K562 (cell line): ENCODE data around the gene FARSA. TPM values are rescaled to one million over a fixed set of nuclear protein-coding genes. Genes with fewer than 3 reads are reported as not detected.
A peak's percentile ranks its signal among the peaks of the same experiment; 100 is the strongest.

Source experiments
- CC2D1A ChIP-seq: fragments of 450-650 bp; IDR thresholded peaks from 2 replicates; pipeline ENCODE4 v1.6.1; 2017; ENCODE audit warnings: mild to moderate bottlenecking
- E2F3 ChIP-seq: fragments of 250-450 bp; sonication (Bioruptor Pico); IDR thresholded peaks from 2 replicates; pipeline ENCODE4 v1.4.0; 2020; ENCODE audit warnings: mild to moderate bottlenecking
- EHMT2 ChIP-seq: fragments of 450-650 bp; IDR thresholded peaks from 2 replicates; pipeline ENCODE4 v1.6.1; 2018; ENCODE audit warnings: antibody characterized with exemption
- ELF1 ChIP-seq: fragments of 200-800 bp; sonication (Bioruptor generic); IDR thresholded peaks from 2 replicates; pipeline ENCODE4 v1.6.1; 2016; ENCODE audit warnings: missing genetic modification characterization, missing compliant biosample characterization
- HMGN3 ChIP-seq: IDR thresholded peaks from 2 replicates; pipeline ENCODE4 v1.6.1; 2011; ENCODE audit warnings: borderline replicate concordance, low read depth, mild to moderate bottlenecking, mixed read lengths, low read length; ENCODE audit not compliant: insufficient read length; ENCODE audit errors: extremely low read depth
- LEF1 ChIP-seq: fragments of 450-650 bp; IDR thresholded peaks from 2 replicates; pipeline ENCODE4 v1.6.1; 2016; ENCODE audit warnings: mild to moderate bottlenecking
- MCM7 ChIP-seq, 2 experiments: fragments of 450-650 bp; IDR thresholded peaks; 2 replicates each; pipeline ENCODE4 v1.6.1; 2016 to 2018
- MTA2 ChIP-seq: fragments of 450-650 bp; IDR thresholded peaks from 2 replicates; pipeline ENCODE4 v1.6.1; 2016; ENCODE audit warnings: low read depth
- NCOA4 ChIP-seq: fragments of 450-650 bp; IDR thresholded peaks from 2 replicates; pipeline ENCODE4 v1.6.1; 2018; ENCODE audit warnings: mild to moderate bottlenecking; ENCODE audit not compliant: partially characterized antibody
- NCOA6 ChIP-seq: fragments of 450-650 bp; IDR thresholded peaks from 2 replicates; pipeline ENCODE4 v1.6.1; 2017; ENCODE audit warnings: mild to moderate bottlenecking
- SRSF7 ChIP-seq: fragments of 200-400 bp; formaldehyde crosslinking; optimal IDR thresholded peaks from 2 replicates; pipeline ENCODE3; 2017; ENCODE audit warnings: mild to moderate bottlenecking, low read depth, low read length
- ZNF133 ChIP-seq: fragments of 250-450 bp; sonication (Bioruptor Pico); IDR thresholded peaks from 2 replicates; pipeline ENCODE4 v1.4.0; 2020; ENCODE audit warnings: mild to moderate bottlenecking
- ZNF239 ChIP-seq: fragments of 250-450 bp; sonication (Bioruptor Pico); IDR thresholded peaks from 2 replicates; pipeline ENCODE4 v1.4.0; 2020; ENCODE audit warnings: mild to moderate bottlenecking
- polyA plus RNA-seq, 8 experiments: library from polyadenylated mRNA; depleted of rRNA in 4 of 8; stranded (reverse) in 5 of 8; unstranded in 3 of 8; fragments of >200 nt; fragmentation: Nextera tagmentation in 2 of 8; fragmentation: Illumina TruSeq in 1 of 8; extraction: Ambion mirVana in 2 of 8; extraction: Trizol in 1 of 8; gene quantifications; 2 replicates each; pipeline versions ENCODE4 v1.2.1 to v1.2.3, GENCODE V29; 2011 to 2014; ENCODE audit warnings: inconsistent platforms in 1 of 8, missing spikeins in 1 of 8
- total RNA-seq, 7 experiments: library from RNA; depleted of rRNA in 6 of 7; stranded (reverse); fragments of >200 nt in 6 of 7; fragmentation: Illumina TruSeq in 2 of 7; extraction: Trizol in 2 of 7; gene quantifications; 2 replicates each; pipeline versions ENCODE4 v1.2.1 to v1.2.3, GENCODE V29; 2011 to 2021; ENCODE audit warnings: low replicate concordance in 1 of 7
- TF ChIP-seq, protein P1 (sequence below): fragments of 450-650 bp; formaldehyde crosslinking; IDR thresholded peaks from 2 replicates; pipeline ENCODE4 v1.4.0; 2020; ENCODE audit warnings: mild to moderate bottlenecking, moderate library complexity
- TF ChIP-seq, protein P2 (sequence below): IDR thresholded peaks from 2 replicates; pipeline ENCODE4 v1.6.1; 2011; ENCODE audit warnings: borderline replicate concordance, low read depth, mild to moderate bottlenecking, moderate library complexity, low read length; ENCODE audit not compliant: insufficient read depth, poor library complexity, severe bottlenecking
- TF ChIP-seq, protein P3 (sequence below): fragments of 200-800 bp; sonication (Bioruptor generic); IDR thresholded peaks from 2 replicates; pipeline ENCODE4 v1.6.1; 2017; ENCODE audit warnings: missing genetic modification characterization, missing compliant biosample characterization

Gene FARSA
- total and polyA plus RNA-seq, 9 of the 15 experiments (the other 6 are each of a cell fraction or from before 2014, with no cell fraction given) = 25.2 to 237 (median 89.6) TPM

DNA sequence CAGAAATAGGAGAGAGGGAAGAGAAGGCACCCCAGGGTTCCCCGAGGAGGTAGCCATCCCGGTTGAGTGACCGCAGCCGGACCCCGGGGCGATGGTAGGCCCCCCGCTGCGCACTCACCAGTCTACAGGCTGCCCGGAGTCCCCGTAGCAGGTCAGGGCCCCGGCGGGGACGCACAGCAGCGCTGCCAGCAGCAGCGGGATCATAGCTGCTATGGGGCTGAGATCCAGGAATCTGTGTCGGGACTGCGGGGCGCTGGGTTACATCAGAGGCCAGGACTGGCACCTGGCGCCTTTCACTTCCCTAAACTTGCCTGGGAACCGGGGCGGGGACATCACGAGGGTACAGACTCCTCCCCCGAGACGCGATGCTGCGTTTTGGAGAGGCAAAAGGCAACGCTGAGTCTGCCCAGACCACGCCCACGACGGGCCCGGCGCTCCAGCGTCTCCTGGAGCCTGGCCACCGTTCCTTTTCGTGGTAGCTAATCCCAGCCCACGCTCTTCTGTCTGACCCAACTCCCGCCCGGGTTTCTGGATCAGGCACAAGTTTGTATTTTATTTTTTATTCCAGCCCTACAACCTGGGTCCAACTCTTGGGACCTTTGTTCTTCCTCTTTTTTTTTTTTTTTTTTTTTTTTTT lies 52.2 kb downstream of the FARSA start, which contains the start of gene DNASE2 (continued):
- TF ChIP-seq, protein P1, sequence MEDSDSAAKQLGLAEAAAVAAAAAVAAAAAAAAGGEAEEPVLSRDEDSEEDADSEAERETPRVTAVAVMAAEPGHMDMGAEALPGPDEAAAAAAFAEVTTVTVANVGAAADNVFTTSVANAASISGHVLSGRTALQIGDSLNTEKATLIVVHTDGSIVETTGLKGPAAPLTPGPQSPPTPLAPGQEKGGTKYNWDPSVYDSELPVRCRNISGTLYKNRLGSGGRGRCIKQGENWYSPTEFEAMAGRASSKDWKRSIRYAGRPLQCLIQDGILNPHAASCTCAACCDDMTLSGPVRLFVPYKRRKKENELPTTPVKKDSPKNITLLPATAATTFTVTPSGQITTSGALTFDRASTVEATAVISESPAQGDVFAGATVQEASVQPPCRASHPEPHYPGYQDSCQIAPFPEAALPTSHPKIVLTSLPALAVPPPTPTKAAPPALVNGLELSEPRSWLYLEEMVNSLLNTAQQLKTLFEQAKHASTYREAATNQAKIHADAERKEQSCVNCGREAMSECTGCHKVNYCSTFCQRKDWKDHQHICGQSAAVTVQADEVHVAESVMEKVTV (CRISPR knock-in tag) = no peak
- TF ChIP-seq SRSF7 = no peak
- TF ChIP-seq EHMT2 = no peak
- no peak; the same call in 1 of the 2 replicates for TF ChIP-seq ELF1 (tag)
- TF ChIP-seq ZNF239 (CRISPR knock-in tag) = no peak
- TF ChIP-seq CC2D1A = no peak
- no peak for TF ChIP-seq MCM7 (IDR thresholded peaks at IDR 0.05)
- TF ChIP-seq LEF1 = no peak
- no peak for TF ChIP-seq NCOA6
- TF ChIP-seq E2F3 (CRISPR knock-in tag) = no peak; the same call in 1 of the 2 replicates
- TF ChIP-seq MTA2 = no peak
- no peak for TF ChIP-seq NCOA4
- TF ChIP-seq HMGN3 = peak; percentile 67
- TF ChIP-seq ZNF133 (CRISPR knock-in tag) = no peak
- TF ChIP-seq, protein P2, sequence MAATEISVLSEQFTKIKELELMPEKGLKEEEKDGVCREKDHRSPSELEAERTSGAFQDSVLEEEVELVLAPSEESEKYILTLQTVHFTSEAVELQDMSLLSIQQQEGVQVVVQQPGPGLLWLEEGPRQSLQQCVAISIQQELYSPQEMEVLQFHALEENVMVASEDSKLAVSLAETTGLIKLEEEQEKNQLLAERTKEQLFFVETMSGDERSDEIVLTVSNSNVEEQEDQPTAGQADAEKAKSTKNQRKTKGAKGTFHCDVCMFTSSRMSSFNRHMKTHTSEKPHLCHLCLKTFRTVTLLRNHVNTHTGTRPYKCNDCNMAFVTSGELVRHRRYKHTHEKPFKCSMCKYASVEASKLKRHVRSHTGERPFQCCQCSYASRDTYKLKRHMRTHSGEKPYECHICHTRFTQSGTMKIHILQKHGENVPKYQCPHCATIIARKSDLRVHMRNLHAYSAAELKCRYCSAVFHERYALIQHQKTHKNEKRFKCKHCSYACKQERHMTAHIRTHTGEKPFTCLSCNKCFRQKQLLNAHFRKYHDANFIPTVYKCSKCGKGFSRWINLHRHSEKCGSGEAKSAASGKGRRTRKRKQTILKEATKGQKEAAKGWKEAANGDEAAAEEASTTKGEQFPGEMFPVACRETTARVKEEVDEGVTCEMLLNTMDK = no peak
- TF ChIP-seq, protein P3, sequence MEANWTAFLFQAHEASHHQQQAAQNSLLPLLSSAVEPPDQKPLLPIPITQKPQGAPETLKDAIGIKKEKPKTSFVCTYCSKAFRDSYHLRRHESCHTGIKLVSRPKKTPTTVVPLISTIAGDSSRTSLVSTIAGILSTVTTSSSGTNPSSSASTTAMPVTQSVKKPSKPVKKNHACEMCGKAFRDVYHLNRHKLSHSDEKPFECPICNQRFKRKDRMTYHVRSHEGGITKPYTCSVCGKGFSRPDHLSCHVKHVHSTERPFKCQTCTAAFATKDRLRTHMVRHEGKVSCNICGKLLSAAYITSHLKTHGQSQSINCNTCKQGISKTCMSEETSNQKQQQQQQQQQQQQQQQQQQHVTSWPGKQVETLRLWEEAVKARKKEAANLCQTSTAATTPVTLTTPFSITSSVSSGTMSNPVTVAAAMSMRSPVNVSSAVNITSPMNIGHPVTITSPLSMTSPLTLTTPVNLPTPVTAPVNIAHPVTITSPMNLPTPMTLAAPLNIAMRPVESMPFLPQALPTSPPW (CRISPR knock-in tag) = peak; percentile 44
